ENCODE data around the gene MMP1. TPM values are rescaled to one million over a fixed set of nuclear protein-coding genes. Genes with fewer than 3 reads are reported as not detected.

MMP1 gene
- total RNA-seq, 1 experiment from 2014 or later, result not detected

DNA sequence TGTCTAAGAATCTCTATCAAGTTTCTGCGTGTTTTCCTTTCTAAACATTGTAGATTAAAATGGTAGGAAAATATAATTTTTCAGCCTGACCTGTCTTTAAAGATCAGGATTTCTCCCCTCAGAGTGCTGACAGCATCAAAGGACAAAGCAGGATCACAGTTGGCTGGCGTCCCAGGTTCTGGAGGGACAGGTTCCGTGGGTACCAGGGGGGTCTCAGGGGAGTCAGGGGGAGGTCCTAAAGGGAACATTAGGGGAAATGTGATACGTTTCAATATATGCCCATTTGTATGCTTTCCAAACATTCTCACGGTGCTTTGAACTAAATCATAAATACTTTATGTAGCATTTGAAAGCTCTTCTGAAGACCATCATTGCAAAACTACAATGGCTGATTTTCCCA lies 42.1 kb upstream of the MMP1 start:
- no peak overlapping the region for H2BK15ac ChIP-seq (ENCODE audit: low read depth, low read length)
- H3K79me1 ChIP-seq (ENCODE audit: insufficient read depth, low read depth, low read length, poor library complexity, severe bottlenecking), result no peaks in the 10 kb centered on the region
- H3K23ac ChIP-seq (ENCODE audit: insufficient read length, low read depth, low read length), result no peak overlapping the region
- H3K36me3 Mint-ChIP-seq (ENCODE audit: insufficient read depth in 1 of 3, low read depth in 3 of 3), result no peaks in the 10 kb centered on the region
- H2AK5ac ChIP-seq (ENCODE audit: insufficient read length, low read length), result no peak overlapping the region
- no peaks in the 10 kb centered on the region for H3K27me3 ChIP-seq (ENCODE audit: insufficient read depth, low read length)
- TF ChIP-seq, protein P1, sequence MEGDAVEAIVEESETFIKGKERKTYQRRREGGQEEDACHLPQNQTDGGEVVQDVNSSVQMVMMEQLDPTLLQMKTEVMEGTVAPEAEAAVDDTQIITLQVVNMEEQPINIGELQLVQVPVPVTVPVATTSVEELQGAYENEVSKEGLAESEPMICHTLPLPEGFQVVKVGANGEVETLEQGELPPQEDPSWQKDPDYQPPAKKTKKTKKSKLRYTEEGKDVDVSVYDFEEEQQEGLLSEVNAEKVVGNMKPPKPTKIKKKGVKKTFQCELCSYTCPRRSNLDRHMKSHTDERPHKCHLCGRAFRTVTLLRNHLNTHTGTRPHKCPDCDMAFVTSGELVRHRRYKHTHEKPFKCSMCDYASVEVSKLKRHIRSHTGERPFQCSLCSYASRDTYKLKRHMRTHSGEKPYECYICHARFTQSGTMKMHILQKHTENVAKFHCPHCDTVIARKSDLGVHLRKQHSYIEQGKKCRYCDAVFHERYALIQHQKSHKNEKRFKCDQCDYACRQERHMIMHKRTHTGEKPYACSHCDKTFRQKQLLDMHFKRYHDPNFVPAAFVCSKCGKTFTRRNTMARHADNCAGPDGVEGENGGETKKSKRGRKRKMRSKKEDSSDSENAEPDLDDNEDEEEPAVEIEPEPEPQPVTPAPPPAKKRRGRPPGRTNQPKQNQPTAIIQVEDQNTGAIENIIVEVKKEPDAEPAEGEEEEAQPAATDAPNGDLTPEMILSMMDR (conservative IDR thresholded peaks at IDR 0.05), result no peak
- no peaks in the 10 kb centered on the region for H4K20me1 ChIP-seq (ENCODE audit: control insufficient read depth, insufficient read depth, insufficient read length)
- H2AFZ ChIP-seq (ENCODE audit: low read length), result no peak overlapping the region
- no peaks in the 10 kb centered on the region for H3K9me3 ChIP-seq (ENCODE audit: control insufficient read depth, low read depth, low read length)
- H3K79me2 ChIP-seq (ENCODE audit: insufficient read depth, low read length), result no peaks in the 10 kb centered on the region
- H2BK120ac ChIP-seq (ENCODE audit: low read depth, low read length, poor library complexity, severe bottlenecking), result no peak overlapping the region
- H3K18ac ChIP-seq (ENCODE audit: insufficient read length, low read depth, low read length), result no peak overlapping the region
- no peak overlapping the region for H3K27ac ChIP-seq (ENCODE audit: insufficient read length, low read depth, low read length)
- no peak overlapping the region for H3K4ac ChIP-seq (ENCODE audit: low read depth, low read length)
- no peak overlapping the region for H3K56ac ChIP-seq (ENCODE audit: insufficient read length, low read depth, low read length)
- H3K27me3 Mint-ChIP-seq (ENCODE audit: low read depth), result no peaks in the 10 kb centered on the region
- peaks cover 3% of the 10 kb centered on the region; the same call in 1 of the 2 replicates for H3K4me1 ChIP-seq (ENCODE audit: insufficient read depth, low read length)
- no peak overlapping the region for H3T11ph ChIP-seq (ENCODE audit: low read length)
- peaks cover 18 to 21% of the 10 kb centered on the region in 2 experiments for H3K4me1 Mint-ChIP-seq
- no peak overlapping the region for H4K91ac ChIP-seq (ENCODE audit: insufficient read length, low read depth, low read length)
- H2BK20ac ChIP-seq (ENCODE audit: low read depth, low read length, poor library complexity, severe bottlenecking), result no peak overlapping the region
- no peak overlapping the region for H3K4me2 ChIP-seq (ENCODE audit: insufficient read depth, insufficient read length, low read length)
- no peak overlapping the region for H4K5ac ChIP-seq (ENCODE audit: insufficient read length, low read depth, low read length)
- no peaks in the 10 kb centered on the region for H3K9me3 Mint-ChIP-seq
- H4K8ac ChIP-seq (replicated peaks; ENCODE audit: insufficient read length, low read depth, low read length), result no peak overlapping the region
- no peak overlapping the region for H3K27ac Mint-ChIP-seq
- H2BK12ac ChIP-seq (ENCODE audit: insufficient read length, low read depth, low read length), result no peak overlapping the region
- no peak overlapping the region for H3K4me3 Mint-ChIP-seq
- no peak overlapping the region for H3K14ac ChIP-seq (ENCODE audit: insufficient read depth, low read length)
- WGBS (ENCODE audit: extremely low coverage, insufficient read length, low lambda C conversion rate), result no CpG with 5 or more reads among the region's 5 CpGs
- no peak overlapping the region for H3K9ac ChIP-seq (ENCODE audit: extremely low read depth, insufficient read length, low read length)
- no peak for DNase-seq
- H3K23me2 ChIP-seq (ENCODE audit: insufficient read length, low read depth, low read length, poor library complexity, severe bottlenecking), result no peaks in the 10 kb centered on the region
- H2BK5ac ChIP-seq (ENCODE audit: insufficient read length, low read length), result no peak overlapping the region
